NCI-H69 (cell line): ENCODE results near the gene ECM2.

Experiments
- DNase-seq: peaks from one replicate; lab custom pipeline; 2025; lab: John Stamatoyannopoulos, UW

The ECM2 gene

GRCh38 chr9:92527832-92528521 lies 7.8 kb downstream of the ECM2 start:
- DNase-seq: no peak

- DNase-seq: no peak
Measured at GRCh38 chr9:92527291-92527828, 8.4 kb downstream of the ECM2 start.

DNA sequence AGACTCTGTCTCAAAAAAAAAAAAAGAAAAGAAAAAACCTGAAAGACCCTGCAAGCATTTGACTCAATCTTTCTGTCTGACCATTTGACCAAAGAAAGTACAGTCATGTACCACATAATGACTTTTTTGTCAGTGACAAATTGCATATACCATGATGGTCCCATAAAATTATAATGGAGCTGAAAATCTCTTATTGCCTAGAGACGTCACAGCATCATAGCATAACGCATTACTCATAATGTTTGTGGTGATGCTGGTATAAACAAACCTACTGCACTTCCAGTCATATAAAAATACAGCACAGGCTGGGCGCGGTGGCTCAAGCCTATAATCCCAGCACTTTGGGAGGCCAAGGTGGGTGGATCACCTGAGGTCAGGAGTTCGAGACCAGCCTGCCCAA lies 10.5 kb downstream of the ECM2 start:
- DNase-seq: no peak

DNA sequence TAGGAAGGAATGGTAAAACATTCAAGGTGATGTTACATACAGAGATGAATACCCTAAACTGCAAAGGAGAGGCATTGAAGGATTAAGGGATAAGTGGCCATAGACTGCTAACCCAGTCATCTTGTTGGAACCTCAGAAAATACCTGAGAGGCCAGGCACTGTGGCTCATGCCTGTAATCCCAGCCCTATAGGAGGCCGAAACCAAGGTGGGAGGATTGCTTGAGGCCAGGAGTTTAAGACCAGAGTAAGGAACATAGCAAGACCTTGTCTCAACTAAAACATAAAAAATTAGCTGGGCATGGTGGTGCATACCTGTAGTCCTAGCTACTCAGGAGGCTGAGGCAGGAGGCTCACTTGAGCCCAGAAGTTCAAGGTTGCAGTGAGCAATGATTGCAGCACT lies 10.9 kb downstream of the ECM2 start:
- no peak for DNase-seq

DNA sequence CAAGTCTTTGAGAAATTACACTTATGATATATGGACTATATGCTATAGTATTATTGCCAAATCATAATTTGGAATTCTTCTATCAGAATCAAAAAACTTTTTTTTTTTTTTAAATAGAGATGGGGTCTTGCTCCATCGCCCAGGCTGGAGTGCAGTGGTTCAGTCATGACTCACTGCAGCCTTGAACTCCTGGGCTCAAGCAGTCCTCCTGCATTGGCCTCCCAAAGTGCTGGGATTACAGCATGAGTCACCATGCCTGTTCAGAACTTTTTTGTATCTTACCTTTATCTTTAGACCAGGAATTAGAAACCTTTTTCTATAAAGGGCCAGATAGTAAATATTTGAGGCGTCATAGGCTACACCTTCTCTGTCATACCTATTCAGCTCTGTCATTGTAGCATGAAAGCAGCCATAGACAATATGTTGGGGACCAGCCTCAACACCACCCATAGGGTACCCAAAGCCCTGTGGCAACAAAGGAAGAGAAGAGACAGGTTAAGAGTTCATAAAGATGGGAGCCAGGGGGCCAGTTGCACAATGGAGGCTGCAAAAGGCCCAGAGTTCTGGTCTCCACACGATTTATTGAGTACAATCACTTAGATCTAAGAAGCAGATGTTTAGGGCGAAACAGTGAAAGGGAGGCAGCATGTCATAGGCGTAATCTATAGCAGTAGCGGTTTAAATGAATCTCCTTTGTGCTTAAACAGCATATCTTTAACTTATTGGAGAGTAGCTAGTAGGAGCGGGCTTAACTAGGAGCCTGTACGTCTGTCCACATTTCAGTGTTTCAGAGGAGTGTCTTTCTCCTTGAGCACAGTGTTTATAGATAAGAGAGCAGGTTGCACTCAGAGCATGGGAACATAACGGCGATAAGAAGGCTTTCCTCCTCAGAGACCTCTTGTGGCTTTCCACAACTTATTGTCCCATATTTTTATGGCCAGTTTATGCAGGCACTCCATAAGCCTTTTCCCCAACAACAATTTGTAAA lies 12.5 kb downstream of the ECM2 start:
- no peak for DNase-seq

- no peak for DNase-seq
Measured at GRCh38 chr9:92520837-92521236, 15.0 kb downstream of the ECM2 start.

DNA sequence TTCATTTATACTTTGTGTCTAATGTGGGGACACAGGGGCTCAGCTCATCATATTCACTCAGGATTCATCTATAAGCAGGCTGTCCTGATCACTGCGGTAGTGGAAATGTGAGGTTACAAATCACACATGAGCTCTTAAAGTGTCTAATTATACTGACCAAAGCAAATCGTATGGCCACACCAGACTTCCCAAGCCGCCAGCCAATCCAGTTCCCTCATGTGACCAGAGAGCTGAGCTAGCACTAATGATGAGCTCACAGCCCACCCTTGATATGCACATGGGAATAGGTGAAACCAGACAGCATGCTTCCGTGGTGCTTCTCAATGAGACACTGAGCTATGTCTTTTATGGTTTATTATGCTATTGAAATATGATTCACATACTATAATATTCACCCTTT lies 17.6 kb downstream of the ECM2 start:
- DNase-seq: no peak

- DNase-seq: peak; percentile 13
Measured at GRCh38 chr9:92517046-92517445, 18.7 kb downstream of the ECM2 start.

DNA sequence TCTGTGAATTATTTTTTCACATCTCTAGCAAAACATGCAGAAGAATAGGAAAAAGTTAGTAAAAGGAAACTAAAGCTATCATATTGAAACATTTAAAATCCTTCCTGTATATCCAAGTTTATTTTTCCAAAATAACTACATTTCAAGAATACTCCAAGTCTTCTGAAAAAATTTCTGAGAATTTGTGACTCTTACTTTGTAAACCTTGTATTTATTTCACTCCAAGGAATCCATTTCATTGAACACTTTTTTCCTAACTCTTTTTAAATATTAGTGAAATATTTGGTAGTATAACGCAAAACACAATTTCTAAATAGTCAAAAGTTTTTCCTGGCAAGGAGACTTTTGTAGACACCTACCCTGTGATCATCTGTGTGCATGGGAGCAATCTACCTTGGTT lies 19.3 kb downstream of the ECM2 start:
- DNase-seq: no peak

DNA sequence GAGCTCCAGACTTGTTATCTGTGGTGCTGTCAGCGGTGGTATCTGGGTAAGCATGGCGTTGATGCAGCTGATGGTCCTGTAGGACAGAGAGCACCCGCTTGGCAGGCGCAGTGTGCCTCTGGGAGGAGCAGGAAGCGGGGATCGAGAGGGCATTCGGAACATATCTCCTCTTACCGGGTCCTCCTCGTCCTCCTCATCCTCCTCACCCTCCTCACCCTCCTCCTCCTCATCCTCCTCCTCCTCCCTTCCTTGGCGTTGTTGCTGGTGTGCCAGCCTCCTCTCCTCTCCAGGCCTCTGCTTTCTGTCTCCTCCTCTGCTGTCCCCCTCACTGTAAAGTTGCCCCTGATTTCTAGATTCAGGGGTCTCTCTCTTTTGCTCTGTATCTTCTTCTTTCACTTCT lies 21.2 kb downstream of the ECM2 start:
- DNase-seq: no peak

- DNase-seq: no peak
Measured at GRCh38 chr9:92513349-92513748, 22.4 kb downstream of the ECM2 start.

GRCh38 chr9:92512622-92513021 lies 23.2 kb downstream of the ECM2 start:
- DNase-seq: no peak

DNA sequence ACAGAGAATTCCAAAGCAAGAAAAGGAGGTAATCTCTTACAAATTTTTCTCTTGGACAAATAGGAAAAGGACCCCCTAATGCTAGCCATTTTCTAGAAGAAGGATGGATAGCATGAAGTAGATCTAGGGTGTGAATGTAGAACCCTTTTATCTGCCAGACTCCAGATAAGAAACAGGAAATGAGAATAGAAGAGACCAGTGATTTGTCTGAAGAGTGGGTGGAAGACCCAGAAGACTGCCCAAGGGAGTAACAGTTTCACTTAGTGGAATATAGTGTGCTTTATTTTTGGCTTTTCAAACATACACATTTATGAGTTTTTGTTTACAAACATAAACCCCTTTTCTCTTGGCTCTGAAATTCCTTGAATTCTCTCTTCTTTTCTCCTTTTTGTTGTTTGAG lies 25.0 kb downstream of the ECM2 start:
- no peak for DNase-seq

- DNase-seq: no peak
Measured at GRCh38 chr9:92509050-92509449, 26.7 kb downstream of the ECM2 start.

GRCh38 chr9:92508018-92508820 lies 27.6 kb downstream of the ECM2 start:
- DNase-seq: no peak

- DNase-seq: no peak
Measured at GRCh38 chr9:92507496-92507895, 28.3 kb downstream of the ECM2 start.

DNA sequence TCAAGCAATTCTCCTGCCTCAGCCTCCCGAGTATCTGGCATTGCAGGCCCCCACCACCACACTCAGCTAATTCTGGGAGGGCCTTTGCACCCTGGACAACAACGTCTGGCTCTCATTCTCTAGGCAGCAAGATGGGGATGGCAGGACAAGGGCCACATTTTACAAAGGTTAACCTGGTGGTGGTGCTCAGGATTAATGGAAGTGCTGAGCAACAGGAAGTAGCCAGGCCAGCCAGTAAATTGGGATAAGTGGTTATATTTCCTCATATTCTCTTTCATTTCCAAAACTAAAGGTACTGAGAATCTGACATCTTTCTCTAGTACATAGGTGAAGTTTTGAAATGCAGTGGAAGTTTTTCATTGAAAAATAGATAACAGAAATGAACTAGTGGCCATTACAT lies 28.8 kb downstream of the ECM2 start:
- peak; percentile 10 for DNase-seq

DNA sequence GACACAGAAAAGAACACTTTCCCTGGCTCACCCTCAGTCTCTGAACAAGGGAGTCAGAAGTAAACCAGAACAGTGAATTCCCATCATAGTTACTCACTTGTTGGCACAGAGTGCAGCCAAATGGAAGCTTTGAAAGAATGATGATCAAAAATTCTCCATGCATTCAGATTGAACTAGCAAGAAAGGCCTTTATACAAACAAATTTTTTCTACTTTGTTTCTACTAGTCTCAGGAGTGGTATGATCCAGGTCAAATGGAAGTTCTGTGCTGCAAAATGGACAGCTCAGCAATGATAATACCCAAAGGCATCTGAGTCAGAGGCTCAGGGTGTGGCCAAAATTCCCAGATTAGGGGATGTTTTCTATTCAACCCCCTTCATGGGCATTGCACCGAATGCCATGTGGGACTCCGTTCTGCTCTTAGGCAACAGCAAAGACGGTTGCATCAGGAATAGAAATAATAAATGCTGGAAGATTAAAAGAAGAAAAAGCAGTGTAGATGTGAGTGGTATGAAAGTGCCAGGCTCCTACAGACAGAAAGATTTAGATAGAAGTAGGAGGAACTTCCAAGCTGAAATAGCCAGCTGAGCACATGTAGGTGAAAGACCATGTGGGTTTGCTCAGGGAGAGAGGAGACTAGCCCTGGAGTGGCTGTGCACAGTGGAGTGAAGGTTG lies 29.5 kb downstream of the ECM2 start:
- DNase-seq: no peak

- no peak for DNase-seq
Measured at GRCh38 chr9:92504881-92505280, 30.9 kb downstream of the ECM2 start.

DNA sequence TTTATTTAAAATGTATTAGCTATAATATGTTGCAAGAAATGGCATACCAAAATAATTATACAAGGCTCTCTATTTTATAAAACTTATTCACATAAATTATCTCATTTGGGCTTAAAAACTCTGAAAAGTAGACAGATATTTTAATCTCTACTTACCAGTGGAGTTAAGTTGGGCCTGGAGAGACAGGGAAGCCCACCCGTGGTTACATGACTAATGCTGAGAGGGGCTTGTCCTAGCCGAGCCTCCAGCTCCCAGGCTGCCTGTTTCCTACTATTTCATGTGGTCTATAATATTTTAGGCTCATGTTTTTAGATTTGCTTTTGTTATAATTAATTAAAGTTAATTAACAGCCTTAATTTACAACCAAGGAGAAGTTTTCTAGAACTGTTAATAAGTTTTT lies 32.6 kb downstream of the ECM2 start:
- no peak for DNase-seq

GRCh38 chr9:92501671-92502393 lies 34.0 kb downstream of the ECM2 start:
- peak; percentile 69 for DNase-seq
